IMR-90 (cell line): ENCODE results near the gene TTLL11.

Source experiments
- CTCF ChIP-seq: conservative IDR thresholded peaks from 2 replicates; pipeline ENCODE4 v1.5.1; 2012; ENCODE audit warnings: mild to moderate bottlenecking, low read depth, low read length, improper control_type of control experiment
- POLR2A ChIP-seq: IDR thresholded peaks from 2 replicates; pipeline ENCODE4 v1.6.1; 2012; ENCODE audit warnings: mild to moderate bottlenecking, low read depth, low read length
- RCOR1 ChIP-seq: IDR thresholded peaks from 2 replicates; pipeline ENCODE4 v1.6.1; 2012; ENCODE audit warnings: mild to moderate bottlenecking, low read length, improper control_type of control experiment; ENCODE audit not compliant: insufficient replicate concordance

- TF ChIP-seq POLR2A = no peak
- no peak for TF ChIP-seq CTCF
- no peak for TF ChIP-seq RCOR1
Measured at GRCh38 chr9:121850366-121850765, 242.7 kb downstream of the TTLL11 start.
